HUES48 (cell line): ENCODE measurements around the gene RCOR1.
A peak's percentile ranks its signal among the peaks of the same experiment; 100 is the strongest.

Experiments
- H3K27ac ChIP-seq: one replicate; pipeline ENCODE4 v1.7.0; 2013; ENCODE audit warnings: low read depth, low read length, inconsistent platforms
- H3K27me3 ChIP-seq: 2 replicates; pipeline ENCODE4 v1.6.1; 2013; ENCODE audit warnings: mild to moderate bottlenecking, low read length; ENCODE audit not compliant: control insufficient read depth, insufficient read depth
- H3K36me3 ChIP-seq: 2 replicates; pipeline ENCODE4 v1.6.1; 2013; ENCODE audit warnings: low read length; ENCODE audit not compliant: control insufficient read depth, insufficient read depth
- H3K4me1 ChIP-seq: 2 replicates; pipeline ENCODE4 v1.6.1; 2013; ENCODE audit warnings: mild to moderate bottlenecking, low read length; ENCODE audit not compliant: control insufficient read depth, insufficient read depth
- H3K4me3 ChIP-seq: 2 replicates; pipeline ENCODE4 v1.5.1; 2013; ENCODE audit warnings: mild to moderate bottlenecking, low read depth, low read length
- H3K9ac ChIP-seq: 2 replicates; pipeline ENCODE4 v1.6.1; 2013; ENCODE audit warnings: mild to moderate bottlenecking, low read depth, low read length, moderate library complexity
- H3K9me3 ChIP-seq: 2 replicates; pipeline ENCODE4 v1.6.1; 2013; ENCODE audit warnings: low read length; ENCODE audit not compliant: control insufficient read depth, insufficient read depth

Gene RCOR1

GRCh38 chr14:102556098-102556677 lies 36.3 kb upstream of the RCOR1 start:
- no peak overlapping the region for H3K9ac ChIP-seq
- no peaks in the 10 kb centered on the region for H3K9me3 ChIP-seq
- H3K27me3 ChIP-seq = no peaks in the 10 kb centered on the region
- H3K27ac ChIP-seq = no peak overlapping the region
- no peaks in the 10 kb centered on the region for H3K36me3 ChIP-seq
- no peaks in the 10 kb centered on the region; the same call in 1 of the 2 replicates for H3K4me1 ChIP-seq
- H3K4me3 ChIP-seq = no peak overlapping the region

- no peaks in the 10 kb centered on the region; the same call in 1 of the 2 replicates for H3K4me1 ChIP-seq
- no peak overlapping the region for H3K9ac ChIP-seq
- no peaks in the 10 kb centered on the region for H3K27me3 ChIP-seq
- H3K9me3 ChIP-seq = no peaks in the 10 kb centered on the region
- no peaks in the 10 kb centered on the region for H3K36me3 ChIP-seq
- H3K27ac ChIP-seq = no peak overlapping the region
- H3K4me3 ChIP-seq = no peak overlapping the region
These were observed 34.8 kb upstream of the RCOR1 start for GRCh38 chr14:102557434-102558226.

- H3K36me3 ChIP-seq = no peaks in the 10 kb centered on the region
- no peaks in the 10 kb centered on the region for H3K27me3 ChIP-seq
- no peak overlapping the region for H3K4me3 ChIP-seq
- no peaks in the 10 kb centered on the region; the same call in 1 of the 2 replicates for H3K4me1 ChIP-seq
- no peak overlapping the region for H3K9ac ChIP-seq
- no peaks in the 10 kb centered on the region; the same call in 1 of the 2 replicates for H3K9me3 ChIP-seq
- H3K27ac ChIP-seq = no peak overlapping the region
These were observed 33.9 kb upstream of the RCOR1 start for GRCh38 chr14:102558556-102558955.

- no peak overlapping the region for H3K9ac ChIP-seq
These were observed 31.8 kb upstream of the RCOR1 start for GRCh38 chr14:102560458-102561261.

GRCh38 chr14:102565331-102565887 lies 27.0 kb upstream of the RCOR1 start:
- Histone ChIP-seq H3K9me3 (no peaks in the 10 kb centered on the region; the same call in 1 of the 2 replicates), H3K27ac (no peak overlapping the region), H3K4me3 (no peak overlapping the region), H3K27me3 (no peaks in the 10 kb centered on the region), H3K9ac (no peak overlapping the region), H3K36me3 (no peaks in the 10 kb centered on the region), H3K4me1 (peaks cover 11% of the 10 kb centered on the region; the same call in 1 of the 2 replicates)

More at GRCh38 chr14:102560458-102561261, 31.8 kb upstream of the RCOR1 start:
- H3K27me3 ChIP-seq = no peaks in the 10 kb centered on the region
- H3K9me3 ChIP-seq = no peaks in the 10 kb centered on the region; the same call in 1 of the 2 replicates
- H3K4me1 ChIP-seq = no peaks in the 10 kb centered on the region
- H3K36me3 ChIP-seq = no peaks in the 10 kb centered on the region
- H3K27ac ChIP-seq = no peak overlapping the region
- H3K4me3 ChIP-seq = no peak overlapping the region

- peaks cover 11% of the 10 kb centered on the region; the same call in 1 of the 2 replicates for H3K4me1 ChIP-seq
These were observed 26.5 kb upstream of the RCOR1 start for GRCh38 chr14:102565959-102566358.

GRCh38 chr14:102568115-102568614 lies 24.3 kb upstream of the RCOR1 start:
- Histone ChIP-seq H3K4me3 (peak overlapping the region; percentile 23; the same call in 1 of the 2 replicates), H3K9me3 (no peaks in the 10 kb centered on the region; the same call in 1 of the 2 replicates), H3K27ac (peak overlapping the region; percentile 7), H3K27me3 (no peaks in the 10 kb centered on the region), H3K9ac (no peak overlapping the region), H3K4me1 (peaks cover 11% of the 10 kb centered on the region; the same call in 1 of the 2 replicates), H3K36me3 (no peaks in the 10 kb centered on the region)

More at GRCh38 chr14:102565959-102566358, 26.5 kb upstream of the RCOR1 start:
- Histone ChIP-seq H3K27me3 (no peaks in the 10 kb centered on the region), H3K9me3 (no peaks in the 10 kb centered on the region; the same call in 1 of the 2 replicates), H3K36me3 (no peaks in the 10 kb centered on the region), H3K4me3 (no peak overlapping the region), H3K27ac (no peak overlapping the region), H3K9ac (no peak overlapping the region)

- Histone ChIP-seq H3K4me1 (peaks cover 22% of the 10 kb centered on the region), H3K4me3 (no peak overlapping the region), H3K36me3 (no peaks in the 10 kb centered on the region), H3K9me3 (no peaks in the 10 kb centered on the region), H3K27ac (no peak overlapping the region), H3K27me3 (no peaks in the 10 kb centered on the region), H3K9ac (no peak overlapping the region)
These were observed 22.0 kb upstream of the RCOR1 start for GRCh38 chr14:102570334-102570995.

GRCh38 chr14:102571043-102571442 lies 21.4 kb upstream of the RCOR1 start:
- Histone ChIP-seq H3K9me3 (no peaks in the 10 kb centered on the region), H3K9ac (no peak overlapping the region), H3K4me3 (no peak overlapping the region), H3K27me3 (no peaks in the 10 kb centered on the region), H3K27ac (no peak overlapping the region), H3K36me3 (no peaks in the 10 kb centered on the region), H3K4me1 (peaks cover 22% of the 10 kb centered on the region)

GRCh38 chr14:102571478-102572042 lies 20.9 kb upstream of the RCOR1 start:
- Histone ChIP-seq H3K36me3 (no peaks in the 10 kb centered on the region), H3K27me3 (no peaks in the 10 kb centered on the region), H3K9me3 (no peaks in the 10 kb centered on the region), H3K9ac (no peak overlapping the region), H3K27ac (no peak overlapping the region), H3K4me1 (peaks cover 22% of the 10 kb centered on the region), H3K4me3 (no peak overlapping the region)
